ENCODE measurements around the gene F11R. TPM values are rescaled to one million over a fixed set of nuclear protein-coding genes. Genes with fewer than 3 reads are reported as not detected.
"Not testable (repeated sequence)": the region's sequence is repeated elsewhere in the genome, so short reads cannot be mapped to it uniquely, and the experiment has no call there.

Gene F11R
- total and polyA plus RNA-seq, 10 of the 15 experiments (the other 5 are each of a cell fraction or from before 2014, with no cell fraction given) = 15.3 to 80.9 (median 24.3) TPM

DNA sequence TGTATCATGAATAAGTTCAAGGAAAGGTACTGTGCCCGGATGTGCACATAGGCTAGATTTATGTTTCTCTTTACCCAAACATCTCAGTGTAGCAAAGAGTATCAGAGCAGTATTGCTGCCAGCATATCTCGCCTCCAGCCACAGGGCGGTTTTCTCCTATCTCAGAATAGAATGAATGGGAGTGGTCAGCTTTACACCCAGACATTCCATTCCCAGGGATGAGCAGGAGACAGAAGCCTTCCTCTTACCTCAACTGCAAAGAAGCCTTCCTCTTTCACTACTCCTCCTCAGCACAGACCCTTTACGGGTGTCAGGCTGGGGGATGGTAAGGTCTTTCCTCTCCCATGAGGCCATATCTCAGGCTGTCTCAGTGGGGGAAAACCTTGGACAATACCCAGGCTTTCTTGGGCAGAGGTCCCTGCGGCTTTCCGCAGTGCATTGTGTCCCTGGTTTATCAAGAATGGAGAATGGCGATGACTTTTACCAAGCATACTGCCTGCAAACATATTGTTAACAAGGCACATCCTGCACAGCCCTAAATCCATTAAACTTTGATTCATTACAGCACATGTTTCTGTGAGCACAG lies 73.7 kb downstream of the F11R start:
- FAIRE-seq; H3K9ac ChIP-seq (ENCODE audit: control insufficient read depth, insufficient read depth, low read length); H3K79me2 ChIP-seq (ENCODE audit: control insufficient read depth, insufficient read depth, low read length); RAD21 ChIA-PET (ENCODE audit: unreplicated experiment); H3K27ac ChIP-seq (ENCODE audit: control insufficient read depth, insufficient read depth); H3K36me3 ChIP-seq (ENCODE audit: control insufficient read depth in 2 of 2, insufficient read depth in 2 of 2, low read length in 1 of 2); intact Hi-C loops (cut with micrococcal nuclease; ENCODE audit: unreplicated experiment); H2AFZ ChIP-seq (ENCODE audit: control insufficient read depth, low read depth, low read length); BruUV-seq (replicated peaks); H3K4me1 ChIP-seq (ENCODE audit: control insufficient read depth, insufficient read depth, low read length); H3K9me3 ChIP-seq (replicated peaks; ENCODE audit: control insufficient read depth, insufficient read depth, low read length); H3K4me2 ChIP-seq (ENCODE audit: control insufficient read depth, insufficient read depth); H3K27me3 ChIP-seq (replicated peaks in 1 of 2; ENCODE audit: control insufficient read depth in 2 of 2, insufficient read depth in 2 of 2, low read length in 1 of 2); in situ Hi-C loops (cut with MboI); POLR2A ChIA-PET; H4K20me1 ChIP-seq (ENCODE audit: control insufficient read depth, insufficient read depth); ATAC-seq; H3K4me3 ChIP-seq; CTCF ChIA-PET; SMC1A ChIA-PET (ENCODE audit: uncharacterized antibody, unreplicated experiment); DNase-seq (ENCODE audit: low read depth, low spot score): not testable (repeated sequence)
- 58% methylated on average over 7 of the region's 7 CpGs for WGBS (ENCODE audit: insufficient coverage, insufficient replicate concordance, low lambda C conversion rate, missing lambda C conversion rate)

DNA sequence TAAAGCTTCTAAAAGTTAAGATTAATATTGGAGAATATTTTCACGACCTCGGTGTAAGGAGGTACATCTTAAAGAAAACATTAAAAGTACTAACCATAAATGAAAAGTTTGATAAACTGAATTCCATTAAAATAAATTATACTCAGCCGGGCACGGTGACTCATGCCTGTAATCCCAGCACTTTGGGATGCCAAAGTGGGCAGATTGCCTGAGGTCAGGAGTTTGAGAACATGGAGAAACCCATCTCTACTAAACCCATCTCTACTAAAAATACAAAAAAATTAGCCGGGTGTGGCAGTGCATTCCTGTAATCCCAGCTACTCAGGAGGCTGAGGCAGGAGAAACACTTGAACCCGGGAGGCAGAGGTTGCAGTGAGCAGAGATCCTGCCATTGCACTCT lies 75.1 kb downstream of the F11R start:
- H3K27ac ChIP-seq (ENCODE audit: control insufficient read depth, insufficient read depth); H3K36me3 ChIP-seq (ENCODE audit: control insufficient read depth in 2 of 2, insufficient read depth in 2 of 2, low read length in 1 of 2); H3K4me3 ChIP-seq; H3K4me2 ChIP-seq (ENCODE audit: control insufficient read depth, insufficient read depth); H3K79me2 ChIP-seq (ENCODE audit: control insufficient read depth, insufficient read depth, low read length); intact Hi-C loops (cut with micrococcal nuclease; ENCODE audit: unreplicated experiment); in situ Hi-C loops (cut with MboI); H3K27me3 ChIP-seq (replicated peaks in 1 of 2; ENCODE audit: control insufficient read depth in 2 of 2, insufficient read depth in 2 of 2, low read length in 1 of 2); BruUV-seq (replicated peaks); H2AFZ ChIP-seq (ENCODE audit: control insufficient read depth, low read depth, low read length); ATAC-seq; DNase-seq (ENCODE audit: low read depth, low spot score); H3K4me1 ChIP-seq (ENCODE audit: control insufficient read depth, insufficient read depth, low read length); FAIRE-seq; H4K20me1 ChIP-seq (ENCODE audit: control insufficient read depth, insufficient read depth); H3K9ac ChIP-seq (ENCODE audit: control insufficient read depth, insufficient read depth, low read length); H3K9me3 ChIP-seq (replicated peaks; ENCODE audit: control insufficient read depth, insufficient read depth, low read length): not testable (repeated sequence)
- SMC1A ChIA-PET (ENCODE audit: uncharacterized antibody, unreplicated experiment) = interaction anchor here (1.6 kb wide), 1 partner anchor 109 kb away, joined by 5 read pairs; no protein-coding TSS in a partner anchor
- RAD21 ChIA-PET (ENCODE audit: unreplicated experiment) = interaction anchor here (1.2 kb wide), 1 partner anchor 36 kb away, joined by 3 read pairs; no protein-coding TSS in a partner anchor
- CTCF ChIA-PET = interaction anchor here (0.8 to 8.6 kb wide), 5 partner anchors 7 to 169 kb away, joined by 3 to 57 read pairs (median 5); partner anchors contain the start of gene ITLN2
- 29% methylated on average over 6 of the region's 6 CpGs for WGBS (ENCODE audit: insufficient coverage, insufficient replicate concordance, low lambda C conversion rate, missing lambda C conversion rate)
- POLR2A ChIA-PET = interaction anchor here (0.9 kb wide), 1 partner anchor 109 kb away, joined by 3 read pairs; no protein-coding TSS in a partner anchor

Small RNA genes lying within 50 kb of the gene (small RNA-seq; reads per million reads assigned to genes)
- gene AL591806.2 = not detected

Other genes with a start within 250 kb of the F11R start
Only the 7 nearest of the 23 such genes appear.
- not detected in 2 replicates for gene ITLN2, start 66.3 kb downstream of the F11R start, total RNA-seq (2014; rRNA removed)
- not detected in 2 replicates for gene ITLN2, start 66.3 kb downstream of the F11R start, total RNA-seq (2014; rRNA removed; fragmentation: Illumina TruSeq; extraction: Trizol)
- not detected in 2 replicates for gene ITLN2, start 66.3 kb downstream of the F11R start, total RNA-seq (2021)
- 0.07 TPM in 1 of 2 replicates, not detected in the other for gene ITLN2, start 66.3 kb downstream of the F11R start, polyA plus RNA-seq (2011; rRNA removed)
- gene ITLN2, start 66.3 kb downstream of the F11R start, polyA plus RNA-seq (2014; fragmentation: Illumina TruSeq; extraction: Trizol) = not detected in 2 replicates
- gene ITLN2, start 66.3 kb downstream of the F11R start, polyA plus RNA-seq (2014; fragmentation: Nextera tagmentation; extraction: Ambion mirVana) = not detected
- gene ITLN2, start 66.3 kb downstream of the F11R start, polyA plus RNA-seq (2014; rRNA removed) = not detected in 2 replicates
- not detected for gene ITLN2, start 66.3 kb downstream of the F11R start, polyA plus RNA-seq (2016; fragmentation: Nextera tagmentation; extraction: Ambion mirVana)
- gene TSTD1, start 17.8 kb upstream of the F11R start, total RNA-seq (2014; rRNA removed) = 72.2 and 72.7 TPM in 2 replicates
- 37.6 and 38.4 TPM in 2 replicates for gene TSTD1, start 17.8 kb upstream of the F11R start, total RNA-seq (2014; rRNA removed; fragmentation: Illumina TruSeq; extraction: Trizol)
- 43.2 and 49.0 TPM in 2 replicates for gene TSTD1, start 17.8 kb upstream of the F11R start, total RNA-seq (2021)
- 65.8 and 82.6 TPM in 2 replicates for gene TSTD1, start 17.8 kb upstream of the F11R start, polyA plus RNA-seq (2011; rRNA removed)
- gene TSTD1, start 17.8 kb upstream of the F11R start, polyA plus RNA-seq (2014; fragmentation: Illumina TruSeq; extraction: Trizol) = 14.5 and 33.3 TPM in 2 replicates
- gene TSTD1, start 17.8 kb upstream of the F11R start, polyA plus RNA-seq (2014; fragmentation: Nextera tagmentation; extraction: Ambion mirVana) = 100 to 1,000 TPM; 102 to 145 TPM
- gene TSTD1, start 17.8 kb upstream of the F11R start, polyA plus RNA-seq (2014; rRNA removed) = 96.1 and 99.1 TPM in 2 replicates
- 100 to 1,000 TPM; 100 to 118 TPM for gene TSTD1, start 17.8 kb upstream of the F11R start, polyA plus RNA-seq (2016; fragmentation: Nextera tagmentation; extraction: Ambion mirVana)
- 90.2 and 92.1 TPM in 2 replicates for gene USF1, start 24.8 kb upstream of the F11R start, total RNA-seq (2014; rRNA removed)
- 61.4 and 65.1 TPM in 2 replicates for gene USF1, start 24.8 kb upstream of the F11R start, total RNA-seq (2014; rRNA removed; fragmentation: Illumina TruSeq; extraction: Trizol)
- gene USF1, start 24.8 kb upstream of the F11R start, total RNA-seq (2021) = 60.3 and 65.8 TPM in 2 replicates
- gene USF1, start 24.8 kb upstream of the F11R start, polyA plus RNA-seq (2011; rRNA removed) = 33.8 and 46.0 TPM in 2 replicates
- 50.5 and 60.9 TPM in 2 replicates for gene USF1, start 24.8 kb upstream of the F11R start, polyA plus RNA-seq (2014; fragmentation: Illumina TruSeq; extraction: Trizol)
- gene USF1, start 24.8 kb upstream of the F11R start, polyA plus RNA-seq (2014; fragmentation: Nextera tagmentation; extraction: Ambion mirVana) = 10 to 100 TPM in 1 of 2 experiments, 1 to 10 TPM in 1; 9.4 to 26.3 TPM
- 72.6 and 72.8 TPM in 2 replicates for gene USF1, start 24.8 kb upstream of the F11R start, polyA plus RNA-seq (2014; rRNA removed)
- 10 to 100 TPM; 11.5 to 23.1 TPM for gene USF1, start 24.8 kb upstream of the F11R start, polyA plus RNA-seq (2016; fragmentation: Nextera tagmentation; extraction: Ambion mirVana)
- 64.8 and 72.0 TPM in 2 replicates for gene ARHGAP30, start 48.7 kb upstream of the F11R start, total RNA-seq (2014; rRNA removed)
- 78.5 and 78.9 TPM in 2 replicates for gene ARHGAP30, start 48.7 kb upstream of the F11R start, total RNA-seq (2014; rRNA removed; fragmentation: Illumina TruSeq; extraction: Trizol)
- 136 and 143 TPM in 2 replicates for gene ARHGAP30, start 48.7 kb upstream of the F11R start, total RNA-seq (2021)
- 68.3 and 90.2 TPM in 2 replicates for gene ARHGAP30, start 48.7 kb upstream of the F11R start, polyA plus RNA-seq (2011; rRNA removed)
- 74.3 and 94.1 TPM in 2 replicates for gene ARHGAP30, start 48.7 kb upstream of the F11R start, polyA plus RNA-seq (2014; fragmentation: Illumina TruSeq; extraction: Trizol)
- gene ARHGAP30, start 48.7 kb upstream of the F11R start, polyA plus RNA-seq (2014; fragmentation: Nextera tagmentation; extraction: Ambion mirVana) = 10 to 100 TPM; 12.9 to 20.9 TPM
- 81.9 and 86.9 TPM in 2 replicates for gene ARHGAP30, start 48.7 kb upstream of the F11R start, polyA plus RNA-seq (2014; rRNA removed)
- gene ARHGAP30, start 48.7 kb upstream of the F11R start, polyA plus RNA-seq (2016; fragmentation: Nextera tagmentation; extraction: Ambion mirVana) = 10 to 100 TPM; 64.1 to 74.0 TPM
- 2.5 and 2.8 TPM in 2 replicates for gene NECTIN4, start 68.4 kb upstream of the F11R start, total RNA-seq (2014; rRNA removed)
- 3.1 and 3.3 TPM in 2 replicates for gene NECTIN4, start 68.4 kb upstream of the F11R start, total RNA-seq (2014; rRNA removed; fragmentation: Illumina TruSeq; extraction: Trizol)
- 4.0 and 5.6 TPM in 2 replicates for gene NECTIN4, start 68.4 kb upstream of the F11R start, total RNA-seq (2021)
- 7.5 and 8.7 TPM in 2 replicates for gene NECTIN4, start 68.4 kb upstream of the F11R start, polyA plus RNA-seq (2011; rRNA removed)
- gene NECTIN4, start 68.4 kb upstream of the F11R start, polyA plus RNA-seq (2014; fragmentation: Illumina TruSeq; extraction: Trizol) = 2.6 and 4.5 TPM in 2 replicates
- 1 to 10 TPM; 3.2 to 3.5 TPM for gene NECTIN4, start 68.4 kb upstream of the F11R start, polyA plus RNA-seq (2014; fragmentation: Nextera tagmentation; extraction: Ambion mirVana)
- 3.4 TPM in 2 replicates for gene NECTIN4, start 68.4 kb upstream of the F11R start, polyA plus RNA-seq (2014; rRNA removed)
- 1 to 10 TPM; 6.9 to 8.3 TPM for gene NECTIN4, start 68.4 kb upstream of the F11R start, polyA plus RNA-seq (2016; fragmentation: Nextera tagmentation; extraction: Ambion mirVana)
- gene KLHDC9, start 77.2 kb upstream of the F11R start, total RNA-seq (2014; rRNA removed) = 2.2 and 2.5 TPM in 2 replicates
- gene KLHDC9, start 77.2 kb upstream of the F11R start, total RNA-seq (2014; rRNA removed; fragmentation: Illumina TruSeq; extraction: Trizol) = 1.2 and 2.1 TPM in 2 replicates
- 2.7 and 3.3 TPM in 2 replicates for gene KLHDC9, start 77.2 kb upstream of the F11R start, total RNA-seq (2021)
- 3.4 and 3.9 TPM in 2 replicates for gene KLHDC9, start 77.2 kb upstream of the F11R start, polyA plus RNA-seq (2011; rRNA removed)
- gene KLHDC9, start 77.2 kb upstream of the F11R start, polyA plus RNA-seq (2014; fragmentation: Illumina TruSeq; extraction: Trizol) = 0.52 and 1.3 TPM in 2 replicates
- gene KLHDC9, start 77.2 kb upstream of the F11R start, polyA plus RNA-seq (2014; fragmentation: Nextera tagmentation; extraction: Ambion mirVana) = 1 to 10 TPM in 1 of 2 experiments, under 1 TPM in 1; 0.66 to 1.3 TPM
- gene KLHDC9, start 77.2 kb upstream of the F11R start, polyA plus RNA-seq (2014; rRNA removed) = 2.8 and 3.8 TPM in 2 replicates
- gene KLHDC9, start 77.2 kb upstream of the F11R start, polyA plus RNA-seq (2016; fragmentation: Nextera tagmentation; extraction: Ambion mirVana) = 1 to 10 TPM; 3.1 to 4.9 TPM
- gene PFDN2, start 96.9 kb upstream of the F11R start, total RNA-seq (2014; rRNA removed) = 52.1 and 52.3 TPM in 2 replicates
- 44.0 and 54.3 TPM in 2 replicates for gene PFDN2, start 96.9 kb upstream of the F11R start, total RNA-seq (2014; rRNA removed; fragmentation: Illumina TruSeq; extraction: Trizol)
- 76.8 and 81.8 TPM in 2 replicates for gene PFDN2, start 96.9 kb upstream of the F11R start, total RNA-seq (2021)
- gene PFDN2, start 96.9 kb upstream of the F11R start, polyA plus RNA-seq (2011; rRNA removed) = 111 and 127 TPM in 2 replicates
- 63.2 and 84.1 TPM in 2 replicates for gene PFDN2, start 96.9 kb upstream of the F11R start, polyA plus RNA-seq (2014; fragmentation: Illumina TruSeq; extraction: Trizol)
- 10 to 100 TPM; 30.0 to 59.6 TPM for gene PFDN2, start 96.9 kb upstream of the F11R start, polyA plus RNA-seq (2014; fragmentation: Nextera tagmentation; extraction: Ambion mirVana)
- gene PFDN2, start 96.9 kb upstream of the F11R start, polyA plus RNA-seq (2014; rRNA removed) = 102 and 117 TPM in 2 replicates
- 100 to 1,000 TPM; 136 to 141 TPM for gene PFDN2, start 96.9 kb upstream of the F11R start, polyA plus RNA-seq (2016; fragmentation: Nextera tagmentation; extraction: Ambion mirVana)

All from GM12878 (cell line).